ENCODE results near the gene DGCR8.

The DGCR8 gene

DNA sequence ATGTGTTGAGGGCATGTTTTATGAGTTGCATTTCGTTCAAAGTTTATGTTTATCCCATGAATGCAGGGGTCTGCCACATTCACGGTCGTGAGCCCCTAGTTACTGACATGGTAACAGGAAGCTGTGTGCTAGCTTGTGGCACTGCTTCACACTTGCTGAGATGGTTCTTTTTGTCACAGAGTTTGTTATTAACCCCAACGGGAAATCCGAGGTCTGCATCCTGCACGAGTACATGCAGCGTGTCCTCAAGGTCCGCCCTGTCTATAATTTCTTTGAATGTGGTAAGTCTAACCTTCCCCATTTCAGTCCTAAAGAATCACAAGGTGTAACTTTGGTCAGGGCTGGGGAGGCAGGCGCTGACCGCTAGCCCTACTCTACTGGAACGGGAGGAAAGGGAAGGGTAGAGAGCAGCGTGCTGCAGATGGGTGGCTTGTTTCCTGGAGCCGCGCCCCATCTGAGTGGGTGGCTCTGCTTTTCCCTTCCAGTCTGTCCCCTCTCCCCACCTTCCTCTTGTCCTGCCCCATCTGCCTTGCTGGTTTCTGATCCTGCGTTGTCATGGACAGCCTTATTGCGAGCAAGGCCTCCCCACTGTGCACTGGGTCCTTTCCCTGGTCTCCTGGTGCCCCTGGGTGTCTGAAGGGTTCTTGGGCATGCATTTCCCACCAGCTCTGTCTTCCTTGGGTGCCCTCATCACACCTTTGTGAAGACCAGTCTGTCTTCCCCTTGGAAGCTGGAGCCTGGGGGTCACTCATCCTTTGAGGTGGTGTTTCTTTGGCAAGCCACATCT, 11.8 kb downstream of the DGCR8 start:
- Histone ChIP-seq H3K4me3 (ENCODE audit: insufficient read depth, low read depth, low read length, poor library complexity, severe bottlenecking) (no peak overlapping the region), H3K4me1 (ENCODE audit: control insufficient read depth, insufficient read depth, low read length, poor library complexity, severe bottlenecking) (no peaks in the 10 kb centered on the region), H3K9me3 (ENCODE audit: control insufficient read depth, low read length) (no peaks in the 10 kb centered on the region), H3K27me3 (replicated peaks; ENCODE audit: control insufficient read depth, insufficient read depth, low read length, poor library complexity, severe bottlenecking) (no peaks in the 10 kb centered on the region), H3K27ac (ENCODE audit: insufficient read depth, low read length, poor library complexity, severe bottlenecking) (peak overlapping the region; percentile 16), H3K36me3 (ENCODE audit: control insufficient read depth, insufficient read depth, low read length) (peaks cover 93% of the 10 kb centered on the region)
- DNase-seq: no peak

DNA sequence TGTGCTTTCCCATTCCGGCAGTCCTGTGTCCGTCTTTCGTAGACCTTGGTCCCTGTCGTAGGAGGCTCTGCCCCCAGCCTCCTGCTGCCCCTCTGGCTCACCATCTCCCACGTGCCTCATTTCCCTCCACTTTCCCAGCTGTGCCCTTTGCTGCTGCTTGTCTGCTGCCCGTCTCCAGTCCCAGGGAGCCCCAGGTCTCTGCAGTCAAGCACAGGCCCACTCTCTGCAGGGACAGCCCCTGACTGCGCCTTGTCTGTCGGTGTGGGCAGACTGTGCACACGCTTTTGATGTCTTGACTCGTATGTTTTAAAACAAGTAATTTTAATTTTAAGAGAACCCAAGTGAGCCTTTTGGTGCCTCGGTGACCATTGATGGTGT, 12.4 kb downstream of the DGCR8 start:
- no peak for DNase-seq
- no peaks in the 10 kb centered on the region for H3K4me1 ChIP-seq (ENCODE audit: control insufficient read depth, insufficient read depth, low read length, poor library complexity, severe bottlenecking)
- no peaks in the 10 kb centered on the region for H3K27me3 ChIP-seq (replicated peaks; ENCODE audit: control insufficient read depth, insufficient read depth, low read length, poor library complexity, severe bottlenecking)
- no peak overlapping the region for H3K27ac ChIP-seq (ENCODE audit: insufficient read depth, low read length, poor library complexity, severe bottlenecking)
- no peaks in the 10 kb centered on the region for H3K9me3 ChIP-seq (ENCODE audit: control insufficient read depth, low read length)
- H3K4me3 ChIP-seq (ENCODE audit: insufficient read depth, low read depth, low read length, poor library complexity, severe bottlenecking): no peak overlapping the region
- H3K36me3 ChIP-seq (ENCODE audit: control insufficient read depth, insufficient read depth, low read length): peaks cover 87% of the 10 kb centered on the region

DNA sequence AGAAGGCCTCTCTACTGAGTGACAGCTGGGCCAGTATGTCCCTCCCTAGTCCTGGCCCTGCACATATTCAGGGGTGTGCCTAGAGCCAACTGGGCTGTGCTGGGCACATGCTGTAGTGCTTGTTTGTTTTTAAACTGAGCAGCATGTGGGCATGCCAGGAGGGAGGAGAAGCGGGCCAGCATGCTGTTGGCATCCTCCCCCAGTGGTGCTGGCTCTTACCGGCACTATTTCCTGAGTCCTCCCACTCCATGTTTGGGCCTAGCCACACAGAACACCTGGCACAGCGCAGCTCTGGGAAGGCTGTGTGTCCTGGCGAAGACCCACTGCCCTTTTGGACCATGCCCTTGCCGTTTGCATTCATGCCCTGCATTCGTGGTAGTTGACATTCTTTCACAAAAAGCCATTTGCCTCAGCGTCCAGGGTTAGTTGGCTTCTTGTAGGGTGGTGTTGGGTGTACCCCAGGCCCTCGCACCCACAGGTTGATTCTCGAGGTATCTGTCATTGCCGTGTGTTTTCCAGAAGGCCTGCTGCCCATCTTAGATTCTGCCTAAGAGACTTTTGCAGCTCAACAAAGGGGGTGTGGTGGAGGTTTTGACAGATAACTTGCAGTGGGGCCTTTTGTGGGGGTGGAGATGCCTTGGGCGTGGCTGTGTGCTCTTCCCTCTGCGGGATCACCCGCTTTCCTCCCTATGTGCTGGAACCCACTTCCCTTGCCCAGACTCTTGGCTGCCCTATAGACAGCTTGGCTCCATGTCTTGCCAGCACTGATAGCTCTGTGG, 13.6 kb downstream of the DGCR8 start:
- Histone ChIP-seq H3K9me3 (ENCODE audit: control insufficient read depth, low read length) (no peaks in the 10 kb centered on the region), H3K27me3 (replicated peaks; ENCODE audit: control insufficient read depth, insufficient read depth, low read length, poor library complexity, severe bottlenecking) (no peaks in the 10 kb centered on the region), H3K27ac (ENCODE audit: insufficient read depth, low read length, poor library complexity, severe bottlenecking) (no peak overlapping the region), H3K4me3 (ENCODE audit: insufficient read depth, low read depth, low read length, poor library complexity, severe bottlenecking) (no peak overlapping the region), H3K36me3 (ENCODE audit: control insufficient read depth, insufficient read depth, low read length) (peaks cover 76% of the 10 kb centered on the region), H3K4me1 (ENCODE audit: control insufficient read depth, insufficient read depth, low read length, poor library complexity, severe bottlenecking) (peaks cover 2% of the 10 kb centered on the region)
- no peak for DNase-seq

DNA sequence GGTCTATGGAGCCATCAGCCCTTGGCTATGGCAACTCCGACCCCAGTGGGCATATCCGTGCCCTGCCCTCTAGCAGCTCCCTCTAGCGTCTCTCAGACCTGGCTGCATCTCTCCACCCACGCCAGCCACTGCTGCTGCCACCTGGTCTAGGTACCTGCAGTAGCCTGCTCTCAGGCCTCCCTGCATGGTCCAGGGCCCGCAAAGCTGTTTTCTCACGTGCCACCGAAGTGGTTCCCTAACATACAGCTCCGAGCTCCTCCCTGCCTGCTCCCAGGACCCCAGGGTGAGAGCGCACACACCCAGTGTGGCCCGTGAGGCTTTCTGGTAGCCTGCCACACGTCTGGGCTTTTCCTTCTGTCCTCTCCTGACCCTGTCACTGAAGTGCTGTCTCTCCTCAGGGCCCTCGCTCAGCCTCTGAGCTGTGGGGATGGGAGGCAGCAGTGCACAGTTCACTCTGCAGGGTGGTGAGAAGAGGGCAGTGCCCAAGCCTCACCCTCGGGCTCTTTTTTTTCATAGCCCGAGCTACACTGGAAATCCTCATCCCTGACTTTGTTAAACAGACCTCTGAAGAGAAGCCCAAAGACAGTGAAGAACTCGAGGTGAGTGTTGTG, 14.3 kb downstream of the DGCR8 start:
- no peaks in the 10 kb centered on the region for H3K9me3 ChIP-seq (ENCODE audit: control insufficient read depth, low read length)
- H3K27ac ChIP-seq (ENCODE audit: insufficient read depth, low read length, poor library complexity, severe bottlenecking): no peak overlapping the region
- no peak for DNase-seq
- H3K4me1 ChIP-seq (ENCODE audit: control insufficient read depth, insufficient read depth, low read length, poor library complexity, severe bottlenecking): peaks cover 7% of the 10 kb centered on the region
- peaks cover 70% of the 10 kb centered on the region for H3K36me3 ChIP-seq (ENCODE audit: control insufficient read depth, insufficient read depth, low read length)
- H3K4me3 ChIP-seq (ENCODE audit: insufficient read depth, low read depth, low read length, poor library complexity, severe bottlenecking): no peak overlapping the region
- H3K27me3 ChIP-seq (replicated peaks; ENCODE audit: control insufficient read depth, insufficient read depth, low read length, poor library complexity, severe bottlenecking): no peaks in the 10 kb centered on the region

DNA sequence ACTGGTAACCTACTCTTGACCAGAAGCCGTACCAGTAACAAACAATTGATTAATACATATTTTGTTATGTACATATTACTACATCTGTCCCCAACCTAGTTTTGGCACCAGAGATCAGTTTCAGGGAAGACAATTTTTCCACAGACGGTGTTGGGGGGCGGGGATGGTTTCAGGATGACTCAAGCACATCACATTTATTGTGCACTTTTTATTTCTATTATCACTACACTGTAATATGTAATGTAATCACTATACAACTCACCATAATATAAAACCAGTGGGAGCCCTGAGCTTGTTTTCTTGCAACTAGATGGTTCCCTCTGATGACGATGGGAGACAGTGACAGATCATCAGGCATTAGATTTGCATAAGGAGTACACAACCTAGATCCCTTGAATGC, 15.5 kb downstream of the DGCR8 start:
- peaks cover 18% of the 10 kb centered on the region for H3K4me1 ChIP-seq (ENCODE audit: control insufficient read depth, insufficient read depth, low read length, poor library complexity, severe bottlenecking)
- no peaks in the 10 kb centered on the region for H3K9me3 ChIP-seq (ENCODE audit: control insufficient read depth, low read length)
- H3K27ac ChIP-seq (ENCODE audit: insufficient read depth, low read length, poor library complexity, severe bottlenecking): no peak overlapping the region
- H3K4me3 ChIP-seq (ENCODE audit: insufficient read depth, low read depth, low read length, poor library complexity, severe bottlenecking): no peak overlapping the region
- H3K36me3 ChIP-seq (ENCODE audit: control insufficient read depth, insufficient read depth, low read length): peaks cover 57% of the 10 kb centered on the region
- H3K27me3 ChIP-seq (replicated peaks; ENCODE audit: control insufficient read depth, insufficient read depth, low read length, poor library complexity, severe bottlenecking): no peaks in the 10 kb centered on the region
- no peak for DNase-seq

DNA sequence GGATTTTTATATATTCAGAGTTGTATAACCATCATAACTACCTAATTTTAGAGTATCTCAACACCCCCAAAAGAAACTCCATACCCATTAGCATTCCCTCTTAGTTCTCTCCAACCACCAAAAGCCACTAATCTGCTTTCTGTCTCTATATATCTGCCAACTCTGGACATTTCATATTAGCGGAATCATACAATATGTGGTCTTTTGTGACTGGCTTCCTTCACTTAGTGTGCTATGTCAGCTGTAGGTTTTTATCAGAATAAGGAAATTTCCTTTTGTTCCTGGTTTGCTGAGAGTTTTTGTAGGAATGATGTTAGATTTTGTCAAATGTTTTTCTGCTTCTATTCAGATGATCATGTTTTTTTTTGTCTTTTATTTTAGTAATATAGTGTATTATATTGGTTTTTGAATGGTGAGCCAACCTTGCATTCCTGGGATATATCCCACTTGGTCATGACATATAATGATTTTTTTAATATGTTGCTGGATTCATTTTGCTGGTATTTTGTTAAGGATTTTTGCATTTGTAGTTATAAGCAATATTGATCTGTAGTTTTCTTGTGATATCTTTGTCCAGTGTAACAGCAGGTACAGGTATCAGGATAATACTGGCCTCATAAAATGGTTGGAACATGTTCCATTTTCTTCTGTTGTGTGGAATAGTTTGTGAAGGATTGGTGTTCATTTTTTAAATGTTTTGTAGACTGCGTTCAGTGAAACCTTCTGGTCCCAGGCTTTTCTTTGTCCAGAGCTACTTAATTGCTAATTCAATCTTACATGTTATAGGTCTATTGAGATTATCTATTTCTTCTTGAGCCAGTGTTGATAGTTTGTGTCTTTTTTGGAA, 16.8 kb downstream of the DGCR8 start:
- Histone ChIP-seq H3K36me3 (ENCODE audit: control insufficient read depth, insufficient read depth, low read length) (peaks cover 46% of the 10 kb centered on the region), H3K9me3 (ENCODE audit: control insufficient read depth, low read length) (no peaks in the 10 kb centered on the region), H3K27ac (ENCODE audit: insufficient read depth, low read length, poor library complexity, severe bottlenecking) (no peak overlapping the region), H3K27me3 (replicated peaks; ENCODE audit: control insufficient read depth, insufficient read depth, low read length, poor library complexity, severe bottlenecking) (no peaks in the 10 kb centered on the region), H3K4me3 (ENCODE audit: insufficient read depth, low read depth, low read length, poor library complexity, severe bottlenecking) (no peak overlapping the region), H3K4me1 (ENCODE audit: control insufficient read depth, insufficient read depth, low read length, poor library complexity, severe bottlenecking) (peaks cover 23% of the 10 kb centered on the region)
- no peak for DNase-seq

DNA sequence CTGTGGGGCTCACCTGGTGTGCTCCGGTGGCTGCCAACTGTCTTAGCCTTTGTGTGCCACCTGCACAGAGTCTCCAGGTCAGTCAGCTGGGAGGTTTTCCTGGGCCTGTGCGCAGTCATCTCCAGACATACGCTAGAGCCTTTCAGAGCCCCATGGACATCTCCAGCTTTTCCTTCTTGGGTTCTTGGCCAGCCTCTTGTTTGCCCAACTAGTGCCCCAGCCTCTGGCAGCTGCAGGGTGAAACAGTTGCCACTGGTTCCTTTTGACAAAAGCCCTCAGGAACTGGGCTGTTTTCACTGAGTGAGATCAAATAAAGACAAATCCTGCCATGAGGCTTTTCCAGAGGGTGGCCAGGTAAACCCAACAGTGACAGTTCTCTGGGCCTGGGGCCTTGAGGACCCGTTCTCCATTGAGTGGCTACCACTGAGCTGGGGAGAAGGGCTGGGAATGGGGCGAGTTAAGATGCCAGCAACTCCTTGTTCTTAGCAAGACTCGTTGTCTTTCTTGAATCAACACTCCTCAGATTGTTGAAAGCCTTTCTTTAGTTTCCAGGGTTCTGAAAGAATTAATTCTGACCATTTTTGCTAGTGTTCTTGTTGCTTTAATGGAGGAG, 19.2 kb downstream of the DGCR8 start:
- Histone ChIP-seq H3K4me1 (ENCODE audit: control insufficient read depth, insufficient read depth, low read length, poor library complexity, severe bottlenecking) (peaks cover 23% of the 10 kb centered on the region), H3K36me3 (ENCODE audit: control insufficient read depth, insufficient read depth, low read length) (peaks cover 24% of the 10 kb centered on the region), H3K9me3 (ENCODE audit: control insufficient read depth, low read length) (no peaks in the 10 kb centered on the region), H3K4me3 (ENCODE audit: insufficient read depth, low read depth, low read length, poor library complexity, severe bottlenecking) (no peak overlapping the region), H3K27me3 (replicated peaks; ENCODE audit: control insufficient read depth, insufficient read depth, low read length, poor library complexity, severe bottlenecking) (no peaks in the 10 kb centered on the region), H3K27ac (ENCODE audit: insufficient read depth, low read length, poor library complexity, severe bottlenecking) (peak overlapping the region; percentile 68)
- no peak for DNase-seq

DNA sequence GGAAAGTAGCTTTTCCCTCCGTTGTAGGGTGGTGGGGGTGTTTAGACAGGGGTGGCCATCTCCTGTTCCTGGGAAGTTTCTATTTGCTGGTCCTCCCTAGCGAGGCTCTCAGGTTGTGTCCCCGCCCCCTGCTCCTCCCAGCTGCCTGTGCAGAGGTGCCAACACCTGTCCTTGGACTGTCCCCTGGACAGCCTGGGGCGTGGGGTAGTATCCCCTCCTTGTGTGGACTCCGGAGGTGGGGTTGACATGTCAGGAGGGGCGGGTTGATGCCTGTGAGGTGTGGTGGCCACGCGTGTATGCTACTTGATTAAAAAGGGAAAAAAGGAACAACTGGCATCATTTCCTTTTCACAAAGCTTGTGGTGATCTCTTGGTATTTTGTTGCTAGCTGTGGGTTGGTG, 21.6 kb downstream of the DGCR8 start:
- Histone ChIP-seq H3K27ac (ENCODE audit: insufficient read depth, low read length, poor library complexity, severe bottlenecking) (peak overlapping the region; percentile 67), H3K9me3 (ENCODE audit: control insufficient read depth, low read length) (no peaks in the 10 kb centered on the region), H3K4me1 (ENCODE audit: control insufficient read depth, insufficient read depth, low read length, poor library complexity, severe bottlenecking) (peaks cover 23% of the 10 kb centered on the region), H3K27me3 (replicated peaks; ENCODE audit: control insufficient read depth, insufficient read depth, low read length, poor library complexity, severe bottlenecking) (no peaks in the 10 kb centered on the region), H3K4me3 (ENCODE audit: insufficient read depth, low read depth, low read length, poor library complexity, severe bottlenecking) (no peak overlapping the region), H3K36me3 (ENCODE audit: control insufficient read depth, insufficient read depth, low read length) (peaks cover 19% of the 10 kb centered on the region)
- no peak for DNase-seq

DNA sequence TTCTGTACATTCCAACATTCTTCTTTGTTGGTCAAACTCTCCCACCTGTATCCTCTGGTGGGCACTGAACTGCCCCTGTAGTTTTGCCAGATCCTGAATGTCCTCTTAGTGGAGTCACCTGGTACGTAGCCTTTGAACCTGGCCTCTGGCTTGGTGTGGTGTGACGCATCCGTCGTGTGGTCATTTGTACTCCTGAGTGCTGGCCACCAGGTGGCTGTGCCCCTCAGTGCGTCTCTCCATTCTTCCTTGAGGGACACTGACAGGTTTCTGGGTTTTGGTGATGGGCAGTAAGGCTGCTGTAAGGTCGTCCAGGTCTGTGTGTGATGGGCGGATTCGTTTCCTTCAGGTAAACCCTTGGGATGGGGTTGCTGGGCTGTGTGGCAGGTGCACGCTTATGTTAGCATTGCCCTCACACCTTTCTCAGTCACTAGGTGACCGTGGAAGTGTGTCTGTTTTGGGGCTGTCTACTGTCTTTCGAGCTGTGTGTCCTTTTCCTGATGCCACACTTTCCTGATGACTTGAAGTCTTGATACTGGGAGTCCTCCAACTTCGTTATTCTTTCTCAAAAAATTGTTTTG, 22.3 kb downstream of the DGCR8 start:
- Histone ChIP-seq H3K4me1 (ENCODE audit: control insufficient read depth, insufficient read depth, low read length, poor library complexity, severe bottlenecking) (peaks cover 23% of the 10 kb centered on the region), H3K27ac (ENCODE audit: insufficient read depth, low read length, poor library complexity, severe bottlenecking) (peak overlapping the region; percentile 4), H3K9me3 (ENCODE audit: control insufficient read depth, low read length) (no peaks in the 10 kb centered on the region), H3K36me3 (ENCODE audit: control insufficient read depth, insufficient read depth, low read length) (peaks cover 24% of the 10 kb centered on the region), H3K4me3 (ENCODE audit: insufficient read depth, low read depth, low read length, poor library complexity, severe bottlenecking) (no peak overlapping the region), H3K27me3 (replicated peaks; ENCODE audit: control insufficient read depth, insufficient read depth, low read length, poor library complexity, severe bottlenecking) (no peaks in the 10 kb centered on the region)
- no peak for DNase-seq

All from effector memory CD4-positive, alpha-beta T cell (primary cell).